HepG2 (cell line): ENCODE measurements around the gene BCL2L1. TPM values are rescaled to one million over a fixed set of nuclear protein-coding genes. Genes with fewer than 3 reads are reported as not detected.

ENCODE experiments used
- AKAP8 ChIP-seq: sonication (generic); formaldehyde crosslinking; IDR thresholded peaks from 2 replicates; pipeline ENCODE4 v1.5.1; 2020; ENCODE audit warnings: mild to moderate bottlenecking, missing genetic modification reagents
- BRD4 ChIP-seq: sonication (generic); formaldehyde crosslinking; IDR thresholded peaks from 2 replicates; pipeline ENCODE4 v1.4.0; 2020; ENCODE audit warnings: missing genetic modification reagents
- DNMT3B ChIP-seq: conservative IDR thresholded peaks from 2 replicates; pipeline ENCODE4 v1.6.1; 2016; ENCODE audit warnings: missing biosample characterization, control low read depth
- DPF2 ChIP-seq: sonication (generic); formaldehyde crosslinking; IDR thresholded peaks from 2 replicates; pipeline ENCODE4 v1.4.0; 2020; ENCODE audit warnings: mild to moderate bottlenecking, low read depth, missing genetic modification reagents, borderline replicate concordance
- HNRNPL ChIP-seq: fragments of 200-400 bp; formaldehyde crosslinking; IDR thresholded peaks from 2 replicates; pipeline ENCODE4 v1.6.1; 2017; ENCODE audit warnings: mild to moderate bottlenecking, low read depth, low read length
- MAFK ChIP-seq, 2 experiments: IDR thresholded peaks in 1 of 2; conservative IDR thresholded peaks in 1 of 2; 2 replicates each; pipeline ENCODE4 v1.6.1; 2011; ENCODE audit warnings: improper control_type of control experiment in 2 of 2, low read length in 2 of 2
- MEIS2 ChIP-seq: sonication (generic); formaldehyde crosslinking; IDR thresholded peaks from 2 replicates; pipeline ENCODE4 v1.9.0; 2021; ENCODE audit warnings: mild to moderate bottlenecking, missing genetic modification reagents
- NFYC ChIP-seq: IDR thresholded peaks from 2 replicates; pipeline ENCODE4 v1.6.1; 2016; ENCODE audit warnings: missing genetic modification reagents, missing compliant biosample characterization
- PHF20 ChIP-seq: sonication (generic); formaldehyde crosslinking; IDR thresholded peaks from 2 replicates; pipeline ENCODE4 v1.5.0; 2020; ENCODE audit warnings: mild to moderate bottlenecking, missing genetic modification reagents
- POLR2A ChIP-seq, 2 experiments: IDR thresholded peaks; 2 replicates each; pipeline ENCODE4 v1.6.1; 2011; ENCODE audit warnings: low read depth in 2 of 2, low read length in 2 of 2, mild to moderate bottlenecking in 1 of 2, moderate library complexity in 1 of 2; ENCODE audit not compliant: insufficient read depth in 1 of 2
- RFX3 ChIP-seq: IDR thresholded peaks from 2 replicates; pipeline ENCODE4 v1.6.1; 2016; ENCODE audit warnings: missing biosample characterization, missing genetic modification reagents
- TARDBP ChIP-seq: sonication (generic); formaldehyde crosslinking; IDR thresholded peaks from 2 replicates; pipeline ENCODE4 v1.8.0; 2022; ENCODE audit warnings: mild to moderate bottlenecking, missing genetic modification reagents
- ZFP36 ChIP-seq: fragments of 150-350 bp; IDR thresholded peaks from 2 replicates; pipeline ENCODE4 v1.6.1; 2018; ENCODE audit warnings: borderline replicate concordance, low read length, low read depth; ENCODE audit not compliant: partially characterized antibody
- ZNF160 ChIP-seq: sonication (generic); formaldehyde crosslinking; IDR thresholded peaks from 2 replicates; pipeline ENCODE4 v1.8.0; 2022; ENCODE audit warnings: mild to moderate bottlenecking, inconsistent platforms, missing genetic modification reagents
- ZNF510 ChIP-seq: sonication (generic); formaldehyde crosslinking; IDR thresholded peaks from 2 replicates; pipeline ENCODE4 v1.4.0; 2020; ENCODE audit warnings: low read depth, mild to moderate bottlenecking, missing genetic modification reagents
- ZNF569 ChIP-seq: sonication (generic); formaldehyde crosslinking; IDR thresholded peaks from 2 replicates; pipeline ENCODE4 v1.5.0; 2020; ENCODE audit warnings: mild to moderate bottlenecking, missing genetic modification reagents, moderate library complexity, borderline replicate concordance
- ZNF570 ChIP-seq: sonication (generic); formaldehyde crosslinking; IDR thresholded peaks from 2 replicates; pipeline ENCODE4 v1.4.0; 2020; ENCODE audit warnings: mild to moderate bottlenecking, missing genetic modification reagents, borderline replicate concordance
- ZNF780A ChIP-seq: sonication (generic); formaldehyde crosslinking; IDR thresholded peaks from 2 replicates; pipeline ENCODE4 v1.8.0; 2022; ENCODE audit warnings: mild to moderate bottlenecking, missing genetic modification reagents, moderate library complexity
- polyA plus RNA-seq, 8 experiments: library from polyadenylated mRNA; depleted of rRNA in 3 of 8; stranded (reverse) in 7 of 8; unstranded in 1 of 8; fragments of >200 nt; fragmentation: Illumina TruSeq in 4 of 8; extraction: Trizol in 4 of 8; gene quantifications; 2 replicates each; pipeline versions ENCODE4 v1.2.1 to v1.2.3, GENCODE V29; 2011 to 2016; ENCODE audit warnings: low read depth in 4 of 8, missing spikeins in 1 of 8, mixed read lengths in 1 of 8; ENCODE audit not compliant: insufficient read depth in 1 of 8
- total RNA-seq, 5 experiments: library from RNA; depleted of rRNA; stranded (reverse); fragments of >200 nt; fragmentation: Illumina TruSeq; extraction: Trizol; gene quantifications; 2 replicates each; pipeline ENCODE4 v1.2.3, GENCODE V29; 2016; ENCODE audit warnings: low read depth in 1 of 5
- TF ChIP-seq, protein P1 (sequence below): IDR thresholded peaks from 2 replicates; pipeline ENCODE4 v1.6.1; 2016; ENCODE audit warnings: mild to moderate bottlenecking
- TF ChIP-seq, protein P2 (sequence below): IDR thresholded peaks from 2 replicates; pipeline ENCODE4 v1.6.1; 2016
- TF ChIP-seq, protein P3 (sequence below): sonication (generic); formaldehyde crosslinking; IDR thresholded peaks from 2 replicates; pipeline ENCODE4 v1.4.0; 2020; ENCODE audit warnings: missing genetic modification reagents, borderline replicate concordance
- TF ChIP-seq, protein P4 (sequence below): sonication (generic); formaldehyde crosslinking; IDR thresholded peaks from 2 replicates; pipeline ENCODE4 v1.5.0; 2020; ENCODE audit warnings: mild to moderate bottlenecking, missing genetic modification reagents

Gene BCL2L1
- total and polyA plus RNA-seq, 2 of the 13 experiments (the other 11 are each of a cell fraction or from before 2014, with no cell fraction given): 164 to 258 TPM

DNA sequence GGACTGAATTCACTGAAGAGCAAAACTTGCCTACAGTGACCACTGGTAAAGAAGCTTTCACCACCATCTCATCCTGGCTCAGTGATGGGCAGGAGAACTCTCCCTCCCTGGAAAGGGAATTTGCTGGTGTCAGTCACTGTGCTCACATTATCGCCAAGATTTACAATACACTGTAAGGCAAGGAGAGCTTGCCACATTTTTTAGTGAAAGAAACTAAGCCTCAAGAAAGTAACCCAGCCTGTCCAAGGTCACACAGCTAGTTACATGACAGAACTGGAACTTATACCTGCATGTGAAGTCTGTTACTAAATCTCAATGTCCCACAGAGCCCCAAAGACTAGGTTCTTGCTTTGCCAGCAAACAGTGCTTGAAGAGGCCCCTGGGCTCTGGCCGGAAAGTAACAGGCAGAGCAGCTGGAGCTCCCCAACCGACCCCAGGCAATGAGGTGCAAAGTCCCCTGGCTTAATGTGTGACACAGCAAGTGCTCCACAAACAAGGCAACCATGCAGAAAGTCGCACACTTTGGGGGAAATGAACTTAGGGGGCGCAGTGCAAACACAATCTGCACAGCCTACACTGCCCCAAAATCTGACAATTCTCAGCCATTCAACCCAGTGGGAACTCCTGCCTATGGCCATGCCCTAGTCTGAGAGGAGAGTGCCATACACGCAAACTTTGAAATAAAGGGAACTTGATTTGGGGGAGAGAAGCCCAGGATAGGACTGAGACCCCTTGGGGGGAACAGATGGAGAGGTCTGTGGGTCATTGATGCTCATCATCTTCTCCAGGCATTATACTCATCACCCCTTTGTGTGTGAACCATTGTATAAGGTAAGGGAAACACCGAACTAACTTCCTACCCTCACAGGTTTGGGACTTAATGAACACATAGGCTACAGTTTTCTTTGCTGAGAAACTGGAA, 1.9 kb downstream of the BCL2L1 start (continued):
- TF ChIP-seq MEIS2 (CRISPR knock-in tag): peak; percentile 92
- TF ChIP-seq RFX3 (CRISPR knock-in tag): no peak
- peak; percentile 99 for TF ChIP-seq BRD4 (CRISPR knock-in tag)
- peak; percentile 74; the same call in 1 of the 2 replicates for TF ChIP-seq ZNF160
- TF ChIP-seq MAFK (conservative IDR thresholded peaks at IDR 0.05 in 1 of 2, IDR thresholded peaks at IDR 0.05 in 1 of 2; ENCODE audit: low read length in 2 of 2): peak; percentile 53 to 55
- TF ChIP-seq ZNF510 (CRISPR knock-in tag): peak; percentile 67; the same call in 1 of the 2 replicates
- peak; percentile 75 to 86 for TF ChIP-seq POLR2A (IDR thresholded peaks at IDR 0.05; ENCODE audit: insufficient read depth in 1 of 2, low read depth in 2 of 2, low read length in 2 of 2)
- TF ChIP-seq, protein P1, sequence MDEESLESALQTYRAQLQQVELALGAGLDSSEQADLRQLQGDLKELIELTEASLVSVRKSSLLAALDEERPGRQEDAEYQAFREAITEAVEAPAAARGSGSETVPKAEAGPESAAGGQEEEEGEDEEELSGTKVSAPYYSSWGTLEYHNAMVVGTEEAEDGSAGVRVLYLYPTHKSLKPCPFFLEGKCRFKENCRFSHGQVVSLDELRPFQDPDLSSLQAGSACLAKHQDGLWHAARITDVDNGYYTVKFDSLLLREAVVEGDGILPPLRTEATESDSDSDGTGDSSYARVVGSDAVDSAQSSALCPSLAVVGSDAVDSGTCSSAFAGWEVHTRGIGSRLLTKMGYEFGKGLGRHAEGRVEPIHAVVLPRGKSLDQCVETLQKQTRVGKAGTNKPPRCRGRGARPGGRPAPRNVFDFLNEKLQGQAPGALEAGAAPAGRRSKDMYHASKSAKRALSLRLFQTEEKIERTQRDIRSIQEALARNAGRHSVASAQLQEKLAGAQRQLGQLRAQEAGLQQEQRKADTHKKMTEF: peak; percentile 72; the same call in 1 of the 2 replicates
- TF ChIP-seq NFYC: no peak; the same call in 1 of the 2 replicates
- TF ChIP-seq AKAP8 (CRISPR knock-in tag): no peak; the same call in 1 of the 2 replicates
- TF ChIP-seq, protein P2, sequence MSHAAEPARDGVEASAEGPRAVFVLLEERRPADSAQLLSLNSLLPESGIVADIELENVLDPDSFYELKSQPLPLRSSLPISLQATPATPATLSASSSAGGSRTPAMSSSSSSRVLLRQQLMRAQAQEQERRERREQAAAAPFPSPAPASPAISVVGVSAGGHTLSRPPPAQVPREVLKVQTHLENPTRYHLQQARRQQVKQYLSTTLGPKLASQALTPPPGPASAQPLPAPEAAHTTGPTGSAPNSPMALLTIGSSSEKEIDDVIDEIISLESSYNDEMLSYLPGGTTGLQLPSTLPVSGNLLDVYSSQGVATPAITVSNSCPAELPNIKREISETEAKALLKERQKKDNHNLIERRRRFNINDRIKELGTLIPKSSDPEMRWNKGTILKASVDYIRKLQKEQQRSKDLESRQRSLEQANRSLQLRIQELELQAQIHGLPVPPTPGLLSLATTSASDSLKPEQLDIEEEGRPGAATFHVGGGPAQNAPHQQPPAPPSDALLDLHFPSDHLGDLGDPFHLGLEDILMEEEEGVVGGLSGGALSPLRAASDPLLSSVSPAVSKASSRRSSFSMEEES (CRISPR knock-in tag): peak; percentile 73; the same call in 1 of the 2 replicates
- TF ChIP-seq ZNF570 (CRISPR knock-in tag): peak; percentile 91
- TF ChIP-seq DNMT3B: no peak
- TF ChIP-seq, protein P3, sequence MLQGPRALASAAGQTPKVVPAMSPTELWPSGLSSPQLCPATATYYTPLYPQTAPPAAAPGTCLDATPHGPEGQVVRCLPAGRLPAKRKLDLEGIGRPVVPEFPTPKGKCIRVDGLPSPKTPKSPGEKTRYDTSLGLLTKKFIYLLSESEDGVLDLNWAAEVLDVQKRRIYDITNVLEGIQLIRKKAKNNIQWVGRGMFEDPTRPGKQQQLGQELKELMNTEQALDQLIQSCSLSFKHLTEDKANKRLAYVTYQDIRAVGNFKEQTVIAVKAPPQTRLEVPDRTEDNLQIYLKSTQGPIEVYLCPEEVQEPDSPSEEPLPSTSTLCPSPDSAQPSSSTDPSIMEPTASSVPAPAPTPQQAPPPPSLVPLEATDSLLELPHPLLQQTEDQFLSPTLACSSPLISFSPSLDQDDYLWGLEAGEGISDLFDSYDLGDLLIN (CRISPR knock-in tag): peak; percentile 62; the same call in 1 of the 2 replicates
- TF ChIP-seq ZNF569 (CRISPR knock-in tag): no peak
- no peak for TF ChIP-seq ZNF780A (CRISPR knock-in tag)
- 0 out of 2 replicates have a peak, but pooled peaks have one; percentile 11 for TF ChIP-seq PHF20
- TF ChIP-seq, protein P4, sequence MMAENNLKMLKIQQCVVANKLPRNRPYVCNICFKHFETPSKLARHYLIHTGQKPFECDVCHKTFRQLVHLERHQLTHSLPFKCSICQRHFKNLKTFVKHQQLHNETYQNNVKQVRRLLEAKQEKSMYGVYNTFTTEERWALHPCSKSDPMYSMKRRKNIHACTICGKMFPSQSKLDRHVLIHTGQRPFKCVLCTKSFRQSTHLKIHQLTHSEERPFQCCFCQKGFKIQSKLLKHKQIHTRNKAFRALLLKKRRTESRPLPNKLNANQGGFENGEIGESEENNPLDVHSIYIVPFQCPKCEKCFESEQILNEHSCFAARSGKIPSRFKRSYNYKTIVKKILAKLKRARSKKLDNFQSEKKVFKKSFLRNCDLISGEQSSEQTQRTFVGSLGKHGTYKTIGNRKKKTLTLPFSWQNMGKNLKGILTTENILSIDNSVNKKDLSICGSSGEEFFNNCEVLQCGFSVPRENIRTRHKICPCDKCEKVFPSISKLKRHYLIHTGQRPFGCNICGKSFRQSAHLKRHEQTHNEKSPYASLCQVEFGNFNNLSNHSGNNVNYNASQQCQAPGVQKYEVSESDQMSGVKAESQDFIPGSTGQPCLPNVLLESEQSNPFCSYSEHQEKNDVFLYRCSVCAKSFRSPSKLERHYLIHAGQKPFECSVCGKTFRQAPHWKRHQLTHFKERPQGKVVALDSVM: no peak; the same call in 1 of the 2 replicates
- peak; percentile 94 for TF ChIP-seq TARDBP (CRISPR knock-in tag)
- peak; percentile 91 for TF ChIP-seq HNRNPL
- peak; percentile 83; the same call in 1 of the 2 replicates for TF ChIP-seq DPF2 (CRISPR knock-in tag)
- peak; percentile 7 for TF ChIP-seq ZFP36
